IMR-90 (cell line): ENCODE data around the gene NDOR1. TPM values are rescaled to one million over a fixed set of nuclear protein-coding genes. Genes with fewer than 3 reads are reported as not detected.

ENCODE experiments used
- ATAC-seq: fragments of 200-7000 bp; cut with Tn5 transposase; 2 replicates; pipeline ENCODE4 v1.9.1; 2020; ENCODE audit warnings: low read depth, mild to moderate bottlenecking, moderate library complexity
- BruUV-seq: library from RNA; stranded (reverse); fragments of 400-500 nt; replicated peaks from 2 replicates; lab custom pipeline; 2021; lab: Mats Ljungman, UMichigan
- CTCF ChIA-PET: fragments of 300-600 bp; formaldehyde crosslinking; extraction: SDS; loops from one replicate; lab custom pipeline; 2021; ENCODE audit warnings: antibody characterized with exemption; lab: Yijun Ruan, JAX
- POLR2A ChIA-PET: fragments of 300-600 bp; sonication (Branson Sonifier 250); formaldehyde crosslinking; loops from one replicate; lab custom pipeline; 2022; ENCODE audit warnings: antibody characterized with exemption; ENCODE audit not compliant: unreplicated experiment; lab: Charles Lee
- DNase-seq: peaks from one replicate; pipeline ENCODE4 v3.0.0; 2013
- H2AFZ ChIP-seq: replicated peaks from 2 replicates; pipeline ENCODE3; 2013; ENCODE audit warnings: low read length, mild to moderate bottlenecking; ENCODE audit not compliant: poor library complexity
- H2AK5ac ChIP-seq: 2 replicates; pipeline ENCODE4 v1.6.1; 2013; ENCODE audit warnings: low read depth, low read length, inconsistent platforms
- H2AK9ac ChIP-seq: replicated peaks from 2 replicates; pipeline ENCODE3; 2013; ENCODE audit warnings: mild to moderate bottlenecking, low read depth, low read length, moderate library complexity; ENCODE audit not compliant: poor library complexity
- H2BK120ac ChIP-seq: 2 replicates; pipeline ENCODE4 v1.6.1; 2013; ENCODE audit warnings: low read depth, low read length, inconsistent platforms
- H2BK15ac ChIP-seq: 3 replicates; pipeline ENCODE4 v1.6.1; 2013; ENCODE audit warnings: low read depth, low read length, inconsistent platforms
- H2BK20ac ChIP-seq: 2 replicates; pipeline ENCODE4 v1.6.1; 2013; ENCODE audit warnings: low read depth, mild to moderate bottlenecking, inconsistent platforms, low read length, moderate library complexity
- H2BK5ac ChIP-seq: 2 replicates; pipeline ENCODE4 v1.6.1; 2013; ENCODE audit warnings: mild to moderate bottlenecking, low read depth, low read length, inconsistent platforms; ENCODE audit not compliant: poor library complexity, severe bottlenecking
- H3K14ac ChIP-seq: replicated peaks from 2 replicates; pipeline ENCODE4 v1.6.1; 2013; ENCODE audit warnings: low read depth, low read length, inconsistent platforms
- H3K18ac ChIP-seq: 2 replicates; pipeline ENCODE4 v1.6.1; 2013; ENCODE audit warnings: low read depth, low read length, control low read depth
- H3K23ac ChIP-seq: 2 replicates; pipeline ENCODE4 v1.6.1; 2013; ENCODE audit warnings: low read depth, low read length, inconsistent platforms
- H3K27ac ChIP-seq: 2 replicates; pipeline ENCODE4 v1.5.1; 2013; ENCODE audit warnings: mild to moderate bottlenecking, control low read depth, low read length; ENCODE audit not compliant: insufficient read depth
- H3K27me3 ChIP-seq: 2 replicates; pipeline ENCODE4 v1.6.1; 2013; ENCODE audit warnings: low read length; ENCODE audit not compliant: control insufficient read depth, insufficient read depth
- H3K36me3 ChIP-seq: 2 replicates; pipeline ENCODE4 v1.6.1; 2013; ENCODE audit warnings: low read length, mixed read lengths; ENCODE audit not compliant: control insufficient read depth, insufficient read depth
- H3K4ac ChIP-seq: 2 replicates; pipeline ENCODE4 v1.6.1; 2013; ENCODE audit warnings: low read depth, low read length, inconsistent platforms
- H3K4me1 ChIP-seq: 2 replicates; pipeline ENCODE4 v1.6.1; 2013; ENCODE audit warnings: low read length, mixed read lengths; ENCODE audit not compliant: control insufficient read depth, insufficient read depth
- H3K4me2 ChIP-seq: 2 replicates; pipeline ENCODE4 v1.6.1; 2013; ENCODE audit warnings: low read depth, mild to moderate bottlenecking, control low read depth, low read length, moderate library complexity
- H3K4me3 ChIP-seq: 2 replicates; pipeline ENCODE4 v1.5.1; 2013; ENCODE audit warnings: low read depth, mild to moderate bottlenecking, control low read depth, low read length, moderate library complexity; ENCODE audit not compliant: insufficient read depth
- H3K56ac ChIP-seq: 2 replicates; pipeline ENCODE4 v1.6.1; 2013; ENCODE audit warnings: low read length, inconsistent platforms; ENCODE audit not compliant: insufficient read depth; ENCODE audit errors: extremely low read depth
- H3K79me1 ChIP-seq, 2 experiments: 2 replicates each; pipeline ENCODE4 v1.6.1; 2013; ENCODE audit warnings: low read length in 2 of 2, inconsistent platforms in 1 of 2, low read depth in 1 of 2
- H3K9ac ChIP-seq: 2 replicates; pipeline ENCODE4 v1.6.1; 2013; ENCODE audit warnings: low read depth, low read length, control low read depth
- H3K9me1 ChIP-seq: 2 replicates; pipeline ENCODE4 v1.6.1; 2013; ENCODE audit warnings: low read length, inconsistent platforms; ENCODE audit not compliant: insufficient read depth
- H3K9me3 ChIP-seq: 2 replicates; pipeline ENCODE4 v1.6.1; 2013; ENCODE audit warnings: low read length; ENCODE audit not compliant: control insufficient read depth, insufficient read depth
- H4K20me1 ChIP-seq: 2 replicates; pipeline ENCODE4 v1.6.1; 2013; ENCODE audit warnings: low read length, inconsistent platforms; ENCODE audit not compliant: insufficient read depth
- H4K5ac ChIP-seq: 2 replicates; pipeline ENCODE4 v1.6.1; 2013; ENCODE audit warnings: mild to moderate bottlenecking, low read depth, low read length, control low read depth
- H4K8ac ChIP-seq, 2 experiments: 2 replicates each; pipeline ENCODE4 v1.6.1; 2013; ENCODE audit warnings: low read depth in 2 of 2, low read length in 2 of 2, control low read depth in 1 of 2, inconsistent platforms in 1 of 2
- H4K91ac ChIP-seq: 2 replicates; pipeline ENCODE4 v1.6.1; 2013; ENCODE audit warnings: low read depth, low read length, inconsistent platforms; ENCODE audit not compliant: insufficient read depth
- BHLHE40 ChIP-seq: fragments of 150-350 bp; IDR thresholded peaks from 2 replicates; pipeline ENCODE4 v1.6.1; 2016; ENCODE audit warnings: mild to moderate bottlenecking, low read depth, low read length
- CEBPB ChIP-seq: IDR thresholded peaks from 2 replicates; pipeline ENCODE4 v1.6.1; 2012; ENCODE audit warnings: low read depth, low read length, improper control_type of control experiment
- CHD1 ChIP-seq: IDR thresholded peaks from 2 replicates; pipeline ENCODE4 v1.6.1; 2012; ENCODE audit warnings: low read depth, low read length, improper control_type of control experiment
- FOS ChIP-seq: fragments of 150-350 bp; IDR thresholded peaks from 2 replicates; pipeline ENCODE4 v1.6.1; 2016; ENCODE audit warnings: low read depth, low read length
- MAFK ChIP-seq: IDR thresholded peaks from 2 replicates; pipeline ENCODE4 v1.6.1; 2012; ENCODE audit warnings: low read depth, low read length, improper control_type of control experiment
- MAZ ChIP-seq: IDR thresholded peaks from 2 replicates; pipeline ENCODE4 v1.6.1; 2012; ENCODE audit warnings: low read depth, mild to moderate bottlenecking, low read length, improper control_type of control experiment, moderate library complexity, borderline replicate concordance
- MXI1 ChIP-seq: IDR thresholded peaks from 2 replicates; pipeline ENCODE4 v1.6.1; 2012; ENCODE audit warnings: low read depth, mild to moderate bottlenecking, low read length, moderate library complexity, borderline replicate concordance
- NFE2L2 ChIP-seq: fragments of 150-350 bp; IDR thresholded peaks from 2 replicates; pipeline ENCODE4 v1.6.1; 2016; ENCODE audit warnings: low read depth, mild to moderate bottlenecking, low read length
- POLR2A ChIP-seq: IDR thresholded peaks from 2 replicates; pipeline ENCODE4 v1.6.1; 2012; ENCODE audit warnings: mild to moderate bottlenecking, low read depth, low read length
- RAD21 ChIP-seq: IDR thresholded peaks from 2 replicates; pipeline ENCODE4 v1.6.1; 2012; ENCODE audit warnings: low read length, improper control_type of control experiment
- RCOR1 ChIP-seq: IDR thresholded peaks from 2 replicates; pipeline ENCODE4 v1.6.1; 2012; ENCODE audit warnings: mild to moderate bottlenecking, low read length, improper control_type of control experiment; ENCODE audit not compliant: insufficient replicate concordance
- RFX5 ChIP-seq: IDR thresholded peaks from 2 replicates; pipeline ENCODE4 v1.8.0; 2012; ENCODE audit warnings: low read depth, mild to moderate bottlenecking, low read length, moderate library complexity
- SMC3 ChIP-seq: fragments of 150-350 bp; IDR thresholded peaks from 2 replicates; pipeline ENCODE4 v1.6.1; 2016; ENCODE audit warnings: low read depth, mild to moderate bottlenecking, antibody characterized with exemption, low read length, moderate library complexity
- WGBS, 2 experiments: methylation state at CpG; one replicate each; pipeline versions ENCODE4 v1.1.5 to v1.1.7; 2013; ENCODE audit warnings: missing lambda C conversion rate in 2 of 2; ENCODE audit not compliant: insufficient read length in 1 of 2; ENCODE audit errors: extremely low coverage in 2 of 2; 5-methylcytosine and 5-hydroxymethylcytosine counted together
- dilution Hi-C: fragments of 300-500 bp; cut with HindIII; formaldehyde crosslinking; loops from one replicate; pipeline ENCODE4 v1.14.3; 2018; ENCODE audit warnings: low sequenced_read_pairs; ENCODE audit not compliant: unreplicated experiment
- in situ Hi-C: fragments of 300-500 bp; cut with MboI; formaldehyde crosslinking; loops from 3 replicates; pipeline ENCODE4 v1.14.3; 2019; ENCODE audit warnings: low sequenced_read_pairs, inconsistent platforms, mixed read lengths
- intact Hi-C: fragments of 100-400 bp; cut with micrococcal nuclease; formaldehyde crosslinking; loops from 2 replicates; pipeline ENCODE4 v1.10.0; 2022
- polyA plus RNA-seq, 3 experiments: library from polyadenylated mRNA; depleted of rRNA; stranded (reverse); fragments of >200 nt; gene quantifications; 2 replicates each; pipeline ENCODE4 v1.2.3, GENCODE V29; 2012; ENCODE audit warnings: low replicate concordance in 1 of 3
- total RNA-seq: library from RNA; depleted of rRNA; stranded (reverse); fragments of >200 nt; gene quantifications from 2 replicates; pipeline ENCODE4 v1.2.3, GENCODE V29; 2012
- TF ChIP-seq, protein P1 (sequence below): conservative IDR thresholded peaks from 2 replicates; pipeline ENCODE4 v1.5.1; 2012; ENCODE audit warnings: mild to moderate bottlenecking, low read depth, low read length, improper control_type of control experiment
- TF ChIP-seq, protein P2 (sequence below): fragments of 150-350 bp; IDR thresholded peaks from 2 replicates; pipeline ENCODE4 v1.6.1; 2017; ENCODE audit warnings: mild to moderate bottlenecking, antibody characterized with exemption, low read length, low read depth
- TF ChIP-seq, protein P3 (sequence below): fragments of 150-350 bp; IDR thresholded peaks from 2 replicates; pipeline ENCODE4 v1.6.1; 2016; ENCODE audit warnings: low read depth, mild to moderate bottlenecking, low read length, moderate library complexity, borderline replicate concordance

Gene NDOR1
- total and polyA plus RNA-seq, 2 of the 4 experiments (the other 2 are of a cell fraction), result 0.90 to 10.6 TPM

DNA sequence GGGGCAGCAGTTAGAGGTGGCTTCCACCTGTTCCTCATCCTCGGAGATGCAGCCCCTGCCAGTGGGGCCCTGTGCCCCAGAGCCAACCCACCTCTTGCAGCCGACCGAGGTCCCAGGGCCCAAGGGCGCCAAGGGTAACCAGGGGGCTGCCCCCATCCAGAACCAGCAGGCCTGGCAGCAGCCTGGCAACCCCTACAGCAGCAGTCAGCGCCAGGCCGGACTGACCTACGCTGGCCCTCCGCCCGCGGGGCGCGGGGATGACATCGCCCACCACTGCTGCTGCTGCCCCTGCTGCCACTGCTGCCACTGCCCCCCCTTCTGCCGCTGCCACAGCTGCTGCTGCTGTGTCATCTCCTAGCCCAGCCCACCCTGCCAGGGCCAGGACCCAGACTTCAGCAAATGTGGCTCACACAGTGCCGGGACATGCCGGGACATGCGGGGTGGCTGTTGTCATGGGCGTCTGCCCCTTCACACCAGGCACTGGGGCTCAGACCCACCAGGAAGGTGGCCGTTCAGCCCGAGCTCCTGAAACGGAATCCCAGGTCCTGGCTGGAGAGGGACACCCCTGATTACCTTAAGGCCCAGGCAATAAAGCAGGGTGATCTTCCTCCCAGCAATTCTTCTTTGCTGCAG, 20.3 kb downstream of the NDOR1 start:
- Histone ChIP-seq H2BK120ac (no peak overlapping the region), H3K56ac (no peak overlapping the region), H3K9ac (no peak overlapping the region), H3K9me1 (no peaks in the 10 kb centered on the region), H2AFZ (no peak overlapping the region), H2AK9ac (peak overlapping the region; percentile 31), H3K4me2 (no peak overlapping the region), H2BK5ac (no peak overlapping the region), H3K14ac (no peak overlapping the region), H3K23ac (no peak overlapping the region), H4K20me1 (no peaks in the 10 kb centered on the region), H3K36me3 (no peaks in the 10 kb centered on the region), H3K79me1 (no peaks in the 10 kb centered on the region), H3K18ac (no peak overlapping the region), H2BK15ac (no peak overlapping the region), H3K4ac (no peak overlapping the region), H2AK5ac (no peak overlapping the region), H4K8ac (no peak overlapping the region), H2BK20ac (no peak overlapping the region), H3K9me3 (no peaks in the 10 kb centered on the region), H4K91ac (no peak overlapping the region), H3K27ac (no peak overlapping the region), H3K27me3 (no peaks in the 10 kb centered on the region; the same call in 1 of the 2 replicates), H3K4me1 (peaks cover 13% of the 10 kb centered on the region), H3K4me3 (no peak overlapping the region), H4K5ac (no peak overlapping the region)
- BruUV-seq, result no TSS peak
- 87% methylated on average over 10 of the region's 21 CpGs; no CpG with 5 or more reads in 1 of the 2 experiments for WGBS, 2 experiments
- CTCF ChIA-PET, result no interaction called here
- POLR2A ChIA-PET, result no interaction called here
- TF ChIP-seq NFE2L2 (no peak), SMC3 (no peak), FOS (no peak), RFX5 (no peak), RAD21 (no peak), MAZ (no peak), MXI1 (no peak), RCOR1 (no peak), MAFK (no peak), BHLHE40 (no peak), CHD1 (no peak), POLR2A (no peak), CEBPB (no peak)
- TF ChIP-seq, protein P1, sequence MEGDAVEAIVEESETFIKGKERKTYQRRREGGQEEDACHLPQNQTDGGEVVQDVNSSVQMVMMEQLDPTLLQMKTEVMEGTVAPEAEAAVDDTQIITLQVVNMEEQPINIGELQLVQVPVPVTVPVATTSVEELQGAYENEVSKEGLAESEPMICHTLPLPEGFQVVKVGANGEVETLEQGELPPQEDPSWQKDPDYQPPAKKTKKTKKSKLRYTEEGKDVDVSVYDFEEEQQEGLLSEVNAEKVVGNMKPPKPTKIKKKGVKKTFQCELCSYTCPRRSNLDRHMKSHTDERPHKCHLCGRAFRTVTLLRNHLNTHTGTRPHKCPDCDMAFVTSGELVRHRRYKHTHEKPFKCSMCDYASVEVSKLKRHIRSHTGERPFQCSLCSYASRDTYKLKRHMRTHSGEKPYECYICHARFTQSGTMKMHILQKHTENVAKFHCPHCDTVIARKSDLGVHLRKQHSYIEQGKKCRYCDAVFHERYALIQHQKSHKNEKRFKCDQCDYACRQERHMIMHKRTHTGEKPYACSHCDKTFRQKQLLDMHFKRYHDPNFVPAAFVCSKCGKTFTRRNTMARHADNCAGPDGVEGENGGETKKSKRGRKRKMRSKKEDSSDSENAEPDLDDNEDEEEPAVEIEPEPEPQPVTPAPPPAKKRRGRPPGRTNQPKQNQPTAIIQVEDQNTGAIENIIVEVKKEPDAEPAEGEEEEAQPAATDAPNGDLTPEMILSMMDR, result no peak
- TF ChIP-seq, protein P2, sequence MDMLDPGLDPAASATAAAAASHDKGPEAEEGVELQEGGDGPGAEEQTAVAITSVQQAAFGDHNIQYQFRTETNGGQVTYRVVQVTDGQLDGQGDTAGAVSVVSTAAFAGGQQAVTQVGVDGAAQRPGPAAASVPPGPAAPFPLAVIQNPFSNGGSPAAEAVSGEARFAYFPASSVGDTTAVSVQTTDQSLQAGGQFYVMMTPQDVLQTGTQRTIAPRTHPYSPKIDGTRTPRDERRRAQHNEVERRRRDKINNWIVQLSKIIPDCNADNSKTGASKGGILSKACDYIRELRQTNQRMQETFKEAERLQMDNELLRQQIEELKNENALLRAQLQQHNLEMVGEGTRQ, result no peak
- TF ChIP-seq, protein P3, sequence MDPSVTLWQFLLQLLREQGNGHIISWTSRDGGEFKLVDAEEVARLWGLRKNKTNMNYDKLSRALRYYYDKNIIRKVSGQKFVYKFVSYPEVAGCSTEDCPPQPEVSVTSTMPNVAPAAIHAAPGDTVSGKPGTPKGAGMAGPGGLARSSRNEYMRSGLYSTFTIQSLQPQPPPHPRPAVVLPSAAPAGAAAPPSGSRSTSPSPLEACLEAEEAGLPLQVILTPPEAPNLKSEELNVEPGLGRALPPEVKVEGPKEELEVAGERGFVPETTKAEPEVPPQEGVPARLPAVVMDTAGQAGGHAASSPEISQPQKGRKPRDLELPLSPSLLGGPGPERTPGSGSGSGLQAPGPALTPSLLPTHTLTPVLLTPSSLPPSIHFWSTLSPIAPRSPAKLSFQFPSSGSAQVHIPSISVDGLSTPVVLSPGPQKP, result no peak
- dilution Hi-C loops, result no loop called here
- ATAC-seq, result no peak
- intact Hi-C loops, result loop anchor here (2.0 kb wide), 1 partner anchor 179 kb away; the partner anchor contains the start of gene NPDC1
- DNase-seq, result no peak
- in situ Hi-C loops, result loop anchor here (5.0 kb wide), 1 partner anchor 104 kb away; no protein-coding TSS in a partner anchor
